GM12878 (cell line): ENCODE data around the gene AJUBA.

Experiments
- CTCF ChIP-seq, 3 experiments: IDR thresholded peaks in 2 of 3; conservative IDR thresholded peaks in 1 of 3; 2 replicates each; pipeline ENCODE4 v1.5.1; 2011; ENCODE audit warnings: low read depth in 3 of 3, low read length in 3 of 3, mild to moderate bottlenecking in 3 of 3, control low read depth in 2 of 3, moderate library complexity in 2 of 3, inconsistent platforms in 1 of 3, mixed read lengths in 1 of 3; ENCODE audit not compliant: control insufficient read depth in 2 of 3, insufficient read depth in 1 of 3; ENCODE audit errors: extremely low read depth in 1 of 3
- EGR1 ChIP-seq, 2 experiments: IDR thresholded peaks; 1 replicate in 1 of 2; 2 replicates in 1 of 2; pipeline ENCODE4 v1.6.1; 2011 to 2012; ENCODE audit warnings: low read depth in 2 of 2, low read length in 2 of 2, borderline replicate concordance in 1 of 2, mild to moderate bottlenecking in 1 of 2, moderate library complexity in 1 of 2
- EP300 ChIP-seq, 2 experiments: fragments of 150-350 bp in 1 of 2; IDR thresholded peaks; 2 replicates each; pipeline ENCODE4 v1.6.1; 2011 to 2012; ENCODE audit warnings: low read depth in 2 of 2, low read length in 2 of 2, borderline replicate concordance in 1 of 2, improper control_type of control experiment in 1 of 2, inconsistent platforms in 1 of 2; ENCODE audit not compliant: control insufficient read depth in 1 of 2
- FOXM1 ChIP-seq: IDR thresholded peaks from 2 replicates; pipeline ENCODE4 v1.6.1; 2012; ENCODE audit warnings: low read depth, mild to moderate bottlenecking, inconsistent platforms, low read length, moderate library complexity
- GABPA ChIP-seq: IDR thresholded peaks from 2 replicates; pipeline ENCODE4 v1.6.1; 2014; ENCODE audit warnings: antibody characterized with exemption, low read depth, mild to moderate bottlenecking, inconsistent platforms
- HCFC1 ChIP-seq: fragments of 150-350 bp; IDR thresholded peaks from 2 replicates; pipeline ENCODE4 v1.6.1; 2014; ENCODE audit warnings: low read length
- KAT2A ChIP-seq: conservative IDR thresholded peaks from 2 replicates; pipeline ENCODE4 v1.6.1; 2011; ENCODE audit warnings: low read depth, low read length; ENCODE audit not compliant: control insufficient read depth
- NFYB ChIP-seq: IDR thresholded peaks from 2 replicates; pipeline ENCODE4 v1.6.1; 2011; ENCODE audit warnings: low read depth, mild to moderate bottlenecking, low read length, improper control_type of control experiment, moderate library complexity; ENCODE audit not compliant: insufficient read depth
- PBX3 ChIP-seq: IDR thresholded peaks from 2 replicates; pipeline ENCODE4 v1.6.1; 2011; ENCODE audit warnings: mild to moderate bottlenecking, low read depth, low read length, moderate library complexity; ENCODE audit not compliant: insufficient replicate concordance
- POLR2AphosphoS5 ChIP-seq: IDR thresholded peaks from 2 replicates; pipeline ENCODE4 v1.6.1; 2011; ENCODE audit warnings: mild to moderate bottlenecking, low read length, inconsistent platforms
- SUPT20H ChIP-seq: IDR thresholded peaks from 2 replicates; pipeline ENCODE4 v1.6.1; 2011; ENCODE audit warnings: low read depth, mild to moderate bottlenecking, low read length, moderate library complexity, borderline replicate concordance; ENCODE audit not compliant: control insufficient read depth
- TAF1 ChIP-seq: IDR thresholded peaks from 2 replicates; pipeline ENCODE4 v1.6.1; 2011; ENCODE audit warnings: mild to moderate bottlenecking, low read depth, low read length, borderline replicate concordance
- TCF12 ChIP-seq: IDR thresholded peaks from 2 replicates; pipeline ENCODE4 v1.6.1; 2011; ENCODE audit warnings: low read depth, mild to moderate bottlenecking, low read length
- ZSCAN29 ChIP-seq: fragments of 450-650 bp; IDR thresholded peaks from 2 replicates; pipeline ENCODE4 v1.6.1; 2017; ENCODE audit warnings: mild to moderate bottlenecking, moderate library complexity

GRCh38 chr14:22978981-22979671, 3.2 kb downstream of the AJUBA start:
- TF ChIP-seq TAF1: no peak
- TF ChIP-seq CTCF (IDR thresholded peaks at IDR 0.05 in 2 of 3, conservative IDR thresholded peaks at IDR 0.05 in 1 of 3; ENCODE audit: control insufficient read depth in 2 of 3, extremely low read depth in 1 of 3, insufficient read depth in 1 of 3, low read depth in 3 of 3, low read length in 3 of 3): no peak
- no peak for TF ChIP-seq EP300 (IDR thresholded peaks at IDR 0.05; ENCODE audit: borderline replicate concordance in 1 of 2, control insufficient read depth in 1 of 2, low read depth in 2 of 2, low read length in 2 of 2)
- TF ChIP-seq FOXM1: no peak
- no peak for TF ChIP-seq ZSCAN29
- TF ChIP-seq EGR1 (IDR thresholded peaks at IDR 0.05; ENCODE audit: borderline replicate concordance in 1 of 2, low read depth in 2 of 2, low read length in 2 of 2): no peak
- TF ChIP-seq SUPT20H: no peak
- TF ChIP-seq HCFC1: no peak
- TF ChIP-seq POLR2AphosphoS5: no peak
- no peak for TF ChIP-seq PBX3
- TF ChIP-seq KAT2A: no peak
- no peak for TF ChIP-seq GABPA
- no peak for TF ChIP-seq NFYB
- TF ChIP-seq TCF12: no peak
